SU-DHL-6 (cell line): ENCODE results near the gene PRKAR1B.

Experiments
- H2AFZ ChIP-seq: fragments of 200-600 bp; sonication (generic); 2 replicates; pipeline ENCODE4 v1.6.1; 2014; ENCODE audit warnings: low read depth, mild to moderate bottlenecking, moderate library complexity, mixed read lengths, antibody characterized with exemption, low read length; ENCODE audit not compliant: severe bottlenecking
- H3F3A ChIP-seq: fragments of 200-600 bp; shearing (Covaris generic); 2 replicates; pipeline ENCODE4 v1.6.0; 2016; ENCODE audit warnings: antibody characterized with exemption, mild to moderate bottlenecking; ENCODE audit not compliant: insufficient read depth
- H3K27ac ChIP-seq: fragments of 200-600 bp; sonication (generic); 2 replicates; pipeline ENCODE4 v1.5.1; 2016; ENCODE audit warnings: low read depth, mild to moderate bottlenecking, low read length, moderate library complexity, mixed read lengths
- H3K27me3 ChIP-seq: fragments of 200-600 bp; sonication (generic), shearing (Covaris generic); 2 replicates; pipeline ENCODE4 v1.6.0; 2014; ENCODE audit warnings: mild to moderate bottlenecking, low read length
- H3K36me3 ChIP-seq: fragments of 200-600 bp; sonication (generic); 2 replicates; pipeline ENCODE4 v1.6.1; 2014; ENCODE audit warnings: mild to moderate bottlenecking, low read length, mixed read lengths
- H3K4me2 ChIP-seq: fragments of 300-600, 200-600 bp; shearing (Covaris generic), sonication (generic); 2 replicates; pipeline ENCODE4 v1.6.0; 2014; ENCODE audit warnings: low read length, low read depth, mild to moderate bottlenecking; ENCODE audit not compliant: poor library complexity, severe bottlenecking
- H3K4me3 ChIP-seq: fragments of 200-600 bp; sonication (generic); 2 replicates; pipeline ENCODE4 v1.5.1; 2014; ENCODE audit warnings: antibody characterized with exemption, low read length, mild to moderate bottlenecking, mixed read lengths; ENCODE audit not compliant: insufficient read depth, poor library complexity, severe bottlenecking
- H3K79me2 ChIP-seq: fragments of 200-600 bp; sonication (generic); 2 replicates; pipeline ENCODE4 v1.6.1; 2014; ENCODE audit warnings: mild to moderate bottlenecking, low read length, moderate library complexity; ENCODE audit not compliant: insufficient read depth
- H3K9ac ChIP-seq: fragments of 200-600 bp; sonication (generic); 2 replicates; pipeline ENCODE4 v1.7.0; 2014; ENCODE audit warnings: mild to moderate bottlenecking, low read length
- H3K9me2 ChIP-seq: fragments of 200-600 bp; sonication (generic); replicated peaks from 2 replicates; pipeline ENCODE4 v1.6.1; 2014; ENCODE audit warnings: low read length; ENCODE audit not compliant: insufficient read depth
- H3K9me3 ChIP-seq: fragments of 200-600 bp; sonication (generic); 2 replicates; pipeline ENCODE4 v1.6.1; 2014; ENCODE audit warnings: low read length, mixed read lengths; ENCODE audit not compliant: insufficient read depth
- H4K20me1 ChIP-seq: fragments of 200-600 bp; sonication (generic); 2 replicates; pipeline ENCODE4 v1.6.1; 2014; ENCODE audit warnings: low read depth, mild to moderate bottlenecking, antibody characterized with exemption, low read length, moderate library complexity, mixed read lengths
- CTCF ChIP-seq: fragments of 200-600 bp; sonication (generic); IDR thresholded peaks from one replicate; pipeline ENCODE4 v1.5.1; 2017; ENCODE audit warnings: antibody characterized with exemption, mild to moderate bottlenecking, low read length, moderate library complexity; ENCODE audit not compliant: insufficient read depth, poor library complexity, severe bottlenecking
- EZH2phosphoT487 ChIP-seq: fragments of 200-600 bp; sonication (generic), shearing (Covaris generic); conservative IDR thresholded peaks from 2 replicates; pipeline ENCODE4 v1.6.1; 2018; ENCODE audit warnings: mild to moderate bottlenecking, antibody characterized with exemption, low read length, moderate library complexity, mixed read lengths

The PRKAR1B gene

GRCh38 chr7:707296-708000 is 19.6 kb downstream of the PRKAR1B start:
- no peak overlapping the region for H3K27ac ChIP-seq
- no peak overlapping the region for H3K9ac ChIP-seq
- 0 out of 2 replicates have a peak, but pooled peaks cover 8% of the 10 kb centered on the region for H3F3A ChIP-seq
- H4K20me1 ChIP-seq: no peaks in the 10 kb centered on the region; the same call in 1 of the 2 replicates
- peaks cover 12% of the 10 kb centered on the region; the same call in 1 of the 2 replicates for H3K36me3 ChIP-seq
- no peak overlapping the region for H3K4me2 ChIP-seq
- H3K9me2 ChIP-seq: no peaks in the 10 kb centered on the region
- H2AFZ ChIP-seq: no peak overlapping the region
- H3K79me2 ChIP-seq: 0 out of 2 replicates have a peak, but pooled peaks cover 12% of the 10 kb centered on the region
- no peaks in the 10 kb centered on the region; the same call in 1 of the 2 replicates for H3K9me3 ChIP-seq
- TF ChIP-seq CTCF (no peak), EZH2phosphoT487 (no peak)
- H3K27me3 ChIP-seq: no peaks in the 10 kb centered on the region
- no peak overlapping the region for H3K4me3 ChIP-seq

- TF ChIP-seq CTCF: no peak
- no peak for TF ChIP-seq EZH2phosphoT487
- Histone ChIP-seq H3K79me2 (peaks cover 13% of the 10 kb centered on the region; the same call in 1 of the 2 replicates), H3F3A (0 out of 2 replicates have a peak, but pooled peaks cover 8% of the 10 kb centered on the region), H3K36me3 (peaks cover 12% of the 10 kb centered on the region; the same call in 1 of the 2 replicates), H2AFZ (no peak overlapping the region), H3K4me2 (no peak overlapping the region), H3K4me3 (no peak overlapping the region), H4K20me1 (no peaks in the 10 kb centered on the region; the same call in 1 of the 2 replicates), H3K9me3 (no peaks in the 10 kb centered on the region; the same call in 1 of the 2 replicates), H3K27ac (no peak overlapping the region), H3K9ac (no peak overlapping the region), H3K27me3 (no peaks in the 10 kb centered on the region), H3K9me2 (no peaks in the 10 kb centered on the region)
Measured at GRCh38 chr7:706721-707120, 20.4 kb downstream of the PRKAR1B start.

DNA sequence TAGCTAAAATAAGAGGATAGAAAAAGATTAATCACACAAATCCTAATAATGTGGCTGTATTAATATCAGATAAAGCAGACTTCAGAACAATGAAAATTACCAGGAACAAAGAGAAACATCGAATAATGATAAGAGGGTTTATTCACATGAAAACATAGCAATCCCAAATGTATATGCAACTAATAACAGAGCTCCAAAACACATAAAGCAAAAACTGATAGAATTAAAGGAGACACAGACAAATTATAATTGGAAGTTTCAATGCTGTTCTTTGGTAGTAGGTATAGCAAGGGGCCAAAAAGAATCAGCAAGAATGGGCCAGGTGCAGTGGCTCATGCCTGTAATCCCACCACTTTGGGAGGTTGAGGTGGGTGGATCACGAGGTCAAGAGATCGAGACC is 24.0 kb downstream of the PRKAR1B start:
- peaks cover 12% of the 10 kb centered on the region; the same call in 1 of the 2 replicates for H3K36me3 ChIP-seq
- TF ChIP-seq EZH2phosphoT487: no peak
- no peak for TF ChIP-seq CTCF
- H3K9ac ChIP-seq: no peak overlapping the region
- no peak overlapping the region for H3K27ac ChIP-seq
- H3K4me2 ChIP-seq: no peak overlapping the region
- H3K79me2 ChIP-seq: peaks cover 20% of the 10 kb centered on the region; the same call in 1 of the 2 replicates
- no peaks in the 10 kb centered on the region; the same call in 1 of the 2 replicates for H4K20me1 ChIP-seq
- no peak overlapping the region for H3K4me3 ChIP-seq
- no peaks in the 10 kb centered on the region for H3K9me2 ChIP-seq
- H3K27me3 ChIP-seq: no peaks in the 10 kb centered on the region
- no peaks in the 10 kb centered on the region; the same call in 1 of the 2 replicates for H3K9me3 ChIP-seq
- 0 out of 2 replicates have a peak, but pooled peaks cover 8% of the 10 kb centered on the region for H3F3A ChIP-seq
- H2AFZ ChIP-seq: no peak overlapping the region
